GM21786 (cell line): ENCODE measurements around the gene EIF6.

ENCODE experiments used
- ATAC-seq: cut with Tn5 transposase; IDR thresholded peaks from one replicate; pipeline ENCODE4 v1.9.1; 2021; ENCODE audit not compliant: unreplicated experiment

Gene EIF6

GRCh38 chr20:35314816-35315631 is 30.5 kb upstream of the EIF6 start:
- ATAC-seq: no peak

- no peak for ATAC-seq
These were observed 27.7 kb upstream of the EIF6 start for GRCh38 chr20:35312318-35312717.

- ATAC-seq: no peak
These were observed 27.2 kb upstream of the EIF6 start for GRCh38 chr20:35311822-35312221.

- ATAC-seq: no peak
These were observed 26.8 kb upstream of the EIF6 start for GRCh38 chr20:35311409-35311808.

GRCh38 chr20:35307666-35308653 is 23.4 kb upstream of the EIF6 start:
- ATAC-seq: no peak

GRCh38 chr20:35306931-35307517 is 22.5 kb upstream of the EIF6 start:
- ATAC-seq: no peak

GRCh38 chr20:35305682-35306556 is 21.3 kb upstream of the EIF6 start:
- no peak for ATAC-seq

GRCh38 chr20:35304956-35305355 is 20.4 kb upstream of the EIF6 start:
- no peak for ATAC-seq

- peak; percentile 64 for ATAC-seq
These were observed 19.3 kb upstream of the EIF6 start for GRCh38 chr20:35303735-35304491.

GRCh38 chr20:35303382-35303734 is 18.8 kb upstream of the EIF6 start:
- ATAC-seq: no peak

GRCh38 chr20:35302421-35303335 is 18.1 kb upstream of the EIF6 start:
- ATAC-seq: no peak

- no peak for ATAC-seq
These were observed 16.9 kb upstream of the EIF6 start for GRCh38 chr20:35301426-35301825.

- no peak for ATAC-seq
These were observed 16.1 kb upstream of the EIF6 start for GRCh38 chr20:35300469-35301262.

GRCh38 chr20:35299780-35300179 is 15.2 kb upstream of the EIF6 start:
- ATAC-seq: no peak

GRCh38 chr20:35298264-35298663 is 13.7 kb upstream of the EIF6 start:
- no peak for ATAC-seq

- no peak for ATAC-seq
These were observed 13.2 kb upstream of the EIF6 start for GRCh38 chr20:35297740-35298139.

GRCh38 chr20:35297155-35297554 is 12.6 kb upstream of the EIF6 start:
- no peak for ATAC-seq

- ATAC-seq: no peak
These were observed 11.6 kb upstream of the EIF6 start for GRCh38 chr20:35296101-35296554.
